GM23338 (cell line): ENCODE results near the gene TOX4. TPM values are rescaled to one million over a fixed set of nuclear protein-coding genes. Genes with fewer than 3 reads are reported as not detected.
A peak's percentile ranks its signal among the peaks of the same experiment; 100 is the strongest.

Experiments used
- ATAC-seq: fragments of 200-7000 bp; cut with Tn5 transposase; 3 replicates; pipeline ENCODE4 v1.9.1; 2020
- DNase-seq: peaks from one replicate; pipeline ENCODE4 v3.0.0-alpha.2; 2015; ENCODE audit warnings: low spot score
- H2AFZ ChIP-seq: fragments of 200-600 bp; sonication (generic); 2 replicates; pipeline ENCODE4 v1.8.0; 2016; ENCODE audit warnings: antibody characterized with exemption, mild to moderate bottlenecking, moderate library complexity
- H3F3A ChIP-seq: fragments of 200-600 bp; sonication (generic); replicated peaks from 2 replicates; pipeline ENCODE4 v1.8.0; 2017; ENCODE audit warnings: antibody characterized with exemption, mixed run types, low read depth
- H3K27ac ChIP-seq: fragments of 200-600 bp; sonication (generic); 2 replicates; pipeline ENCODE4 v1.6.1; 2016; ENCODE audit warnings: low read depth
- H3K27me3 ChIP-seq: fragments of 200-600 bp; sonication (generic); 2 replicates; pipeline ENCODE4 v1.8.0; 2016; ENCODE audit warnings: mild to moderate bottlenecking, mixed run types, moderate library complexity; ENCODE audit not compliant: insufficient read depth
- H3K36me3 ChIP-seq: fragments of 200-600 bp; sonication (generic); 2 replicates; pipeline ENCODE4 v1.8.0; 2016; ENCODE audit warnings: mild to moderate bottlenecking; ENCODE audit not compliant: insufficient read depth
- H3K4me1 ChIP-seq: fragments of 200-600 bp; sonication (generic); 2 replicates; pipeline ENCODE4 v1.8.0; 2016; ENCODE audit warnings: mild to moderate bottlenecking, moderate library complexity; ENCODE audit not compliant: insufficient read depth
- H3K4me2 ChIP-seq: fragments of 200-600 bp; sonication (generic); 2 replicates; pipeline ENCODE4 v1.7.1; 2017; ENCODE audit warnings: mixed run types
- H3K4me3 ChIP-seq: fragments of 200-600 bp; sonication (generic); 2 replicates; pipeline ENCODE4 v1.6.1; 2016; ENCODE audit warnings: mixed run types
- H3K79me2 ChIP-seq: fragments of 200-600 bp; sonication (generic); replicated peaks from 2 replicates; pipeline ENCODE4 v1.8.0; 2017; ENCODE audit warnings: mild to moderate bottlenecking; ENCODE audit not compliant: insufficient read depth
- H3K9me2 ChIP-seq: fragments of 200-600 bp; sonication (generic); 2 replicates; pipeline ENCODE4 v1.8.0; 2017; ENCODE audit not compliant: insufficient read depth
- H4K20me1 ChIP-seq: fragments of 200-600 bp; sonication (generic); replicated peaks from 2 replicates; pipeline ENCODE4 v1.8.0; 2017; ENCODE audit warnings: mild to moderate bottlenecking; ENCODE audit not compliant: insufficient read depth
- H3K27ac Mint-ChIP-seq: 2 replicates; pipeline ENCODE4 v1.8.0; 2020; ENCODE audit warnings: inconsistent platforms, mild to moderate bottlenecking, moderate library complexity, mixed read lengths
- H3K27me3 Mint-ChIP-seq: 3 replicates; pipeline ENCODE4 v1.8.0; 2022; ENCODE audit warnings: low read depth, mild to moderate bottlenecking, moderate library complexity, mixed read lengths, inconsistent platforms; ENCODE audit not compliant: insufficient read depth, poor library complexity
- H3K36me3 Mint-ChIP-seq: 3 replicates; pipeline ENCODE4 v1.8.0; 2021; ENCODE audit warnings: low read depth, mild to moderate bottlenecking, inconsistent platforms, moderate library complexity, mixed read lengths
- H3K4me1 Mint-ChIP-seq: 3 replicates; pipeline ENCODE4 v1.8.0; 2020; ENCODE audit warnings: mild to moderate bottlenecking, inconsistent platforms, mixed read lengths
- H3K4me3 Mint-ChIP-seq: 3 replicates; pipeline ENCODE4 v1.8.0; 2021; ENCODE audit warnings: moderate library complexity, mild to moderate bottlenecking, inconsistent platforms, mixed read lengths
- H3K9me3 Mint-ChIP-seq: 3 replicates; pipeline ENCODE4 v1.8.0; 2020; ENCODE audit warnings: moderate library complexity, mild to moderate bottlenecking, inconsistent platforms, mixed read lengths
- CREB1 ChIP-seq: fragments of 250-450 bp; sonication (Bioruptor Pico); IDR thresholded peaks from 2 replicates; pipeline ENCODE4 v1.5.0; 2020; ENCODE audit warnings: low read depth, mild to moderate bottlenecking, moderate library complexity
- ETS1 ChIP-seq: IDR thresholded peaks from 2 replicates; pipeline ENCODE4 v1.6.1; 2016; ENCODE audit warnings: antibody characterized with exemption
- EZH2 ChIP-seq: fragments of 200-600 bp; sonication (generic); IDR thresholded peaks from one replicate; pipeline ENCODE4 v1.8.0; 2017; ENCODE audit warnings: antibody characterized with exemption, mild to moderate bottlenecking, low read depth; ENCODE audit not compliant: unreplicated experiment
- EZH2phosphoT487 ChIP-seq: fragments of 200-600 bp; sonication (generic); IDR thresholded peaks from one replicate; pipeline ENCODE4 v1.8.1; 2018; ENCODE audit warnings: antibody characterized with exemption; ENCODE audit not compliant: unreplicated experiment
- JUNB ChIP-seq: IDR thresholded peaks from one replicate; pipeline ENCODE4 v1.6.1; 2016; ENCODE audit warnings: antibody characterized with exemption; ENCODE audit not compliant: unreplicated experiment
- NANOG ChIP-seq: IDR thresholded peaks from 2 replicates; pipeline ENCODE4 v1.6.1; 2016; ENCODE audit warnings: antibody characterized with exemption, borderline replicate concordance
- POLR2AphosphoS5 ChIP-seq: IDR thresholded peaks from 2 replicates; pipeline ENCODE4 v1.6.1; 2016; ENCODE audit warnings: antibody characterized with exemption, low read depth
- STAT1 ChIP-seq: IDR thresholded peaks from one replicate; pipeline ENCODE4 v1.6.1; 2016; ENCODE audit warnings: antibody characterized with exemption; ENCODE audit not compliant: unreplicated experiment
- ZNF114 ChIP-seq: fragments of 250-450 bp; sonication (Bioruptor Pico); IDR thresholded peaks from 2 replicates; pipeline ENCODE4 v1.5.0; 2020; ENCODE audit warnings: mild to moderate bottlenecking, moderate library complexity
- ZNF331 ChIP-seq: fragments of 250-450 bp; sonication (Bioruptor Pico); IDR thresholded peaks from 2 replicates; pipeline ENCODE4 v1.5.0; 2020; ENCODE audit warnings: low read depth, mild to moderate bottlenecking, moderate library complexity
- long read RNA-seq: library from polyadenylated mRNA; unstranded; transcript quantifications from one replicate; pipeline ENCODE4 v2.0.0, GENCODE V29; 2020; ENCODE audit not compliant: unreplicated experiment
- polyA plus RNA-seq: library from polyadenylated mRNA; unstranded; fragments of >200 nt; fragmentation: Nextera tagmentation; extraction: Ambion mirVana; gene quantifications from 2 replicates; pipeline ENCODE4 v1.2.1, GENCODE V29; 2016
- total RNA-seq: library from RNA; depleted of rRNA; stranded (reverse); fragments of >200 nt; shearing (Covaris generic); gene quantifications from 2 replicates; pipeline ENCODE4 v1.2.3, GENCODE V29; 2014; rRNA removed
- TF ChIP-seq, protein P1 (sequence below): IDR thresholded peaks from one replicate; pipeline ENCODE4 v1.6.1; 2018; ENCODE audit warnings: antibody characterized with exemption; ENCODE audit not compliant: unreplicated experiment
- TF ChIP-seq, protein P2 (sequence below), 2 experiments: fragments of 200-600 bp in 1 of 2; sonication (generic) in 1 of 2; conservative IDR thresholded peaks; 2 replicates each; pipeline versions ENCODE4 v1.5.1 to v1.6.1; 2016 to 2017; ENCODE audit warnings: antibody characterized with exemption in 2 of 2, low read depth in 2 of 2, mild to moderate bottlenecking in 2 of 2, moderate library complexity in 1 of 2
- TF ChIP-seq, protein P3 (sequence below): fragments of 250-450 bp; sonication (Bioruptor Pico); IDR thresholded peaks from 2 replicates; pipeline ENCODE4 v1.5.0; 2020; ENCODE audit warnings: mild to moderate bottlenecking, moderate library complexity

Gene TOX4
- total RNA-seq (37.2 and 45.6 TPM in 2 replicates), polyA plus RNA-seq (67.1 and 72.8 TPM in 2 replicates)
- long read RNA-seq, full-length matches to known transcripts: 4 of 22 reads
- long read RNA-seq, partial matches to known transcripts: 17 of 22 reads
- long read RNA-seq, other reads (novel, unspliced or antisense): 1 of 22 reads

DNA sequence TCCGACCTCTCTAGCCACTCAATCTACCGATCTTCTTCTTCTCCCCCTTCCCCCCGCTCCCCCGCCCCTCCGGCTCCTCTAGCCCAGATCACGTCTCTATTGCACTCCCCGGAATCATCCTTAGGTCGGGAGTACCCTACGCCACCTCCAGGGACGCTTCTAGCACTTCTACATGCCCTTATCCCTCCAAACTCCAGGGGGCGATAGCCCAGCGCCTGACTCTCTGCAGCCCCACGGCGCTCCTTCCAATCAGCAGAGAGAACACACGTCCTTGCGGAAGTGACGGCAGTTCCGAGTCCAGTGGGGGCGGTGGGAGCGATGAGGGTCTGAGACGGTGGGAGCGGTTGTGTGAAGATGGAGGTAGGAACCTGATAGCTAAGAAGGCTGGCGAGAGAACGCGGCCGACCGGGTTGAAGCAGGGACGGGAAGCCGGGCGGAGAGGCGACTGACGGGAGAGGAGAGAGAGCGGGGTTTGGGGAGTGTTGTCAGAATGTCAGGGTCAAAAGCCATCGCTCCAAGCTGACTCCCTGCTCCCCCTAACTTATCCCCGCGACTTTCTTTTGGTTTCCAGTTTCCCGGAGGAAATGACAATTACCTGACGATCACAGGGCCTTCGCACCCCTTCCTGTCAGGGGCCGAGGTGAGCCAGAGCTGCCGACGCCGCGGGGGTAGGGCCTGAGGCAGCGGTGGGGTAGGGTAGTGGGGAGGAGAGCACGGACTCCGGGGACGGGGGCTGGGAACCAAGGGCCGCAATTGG lies at the start of gene TOX4, which contains the start of gene RAB2B:
Gene TOX4, plus strand, starts transcription at position 271 of the 757 bp plus-strand sequence. Its CDS starts 84 bp downstream, at position 355.
Gene RAB2B, minus strand, starts transcription at position 35 of the 757 bp plus-strand sequence. CDS start 87 bp downstream, outside the sequence.
- peaks cover 27% of the 10 kb centered on the region for H3K36me3 Mint-ChIP-seq
- H3K4me1 Mint-ChIP-seq: peaks cover 11% of the 10 kb centered on the region; the same call in 1 of the 3 replicates
- Histone ChIP-seq H3F3A (peaks cover 7% of the 10 kb centered on the region; the same call in 1 of the 2 replicates), H3K27me3 (no peaks in the 10 kb centered on the region), H3K4me1 (no peaks in the 10 kb centered on the region), H3K4me3 (peak within 1 kb of the TSS; percentile 69), H2AFZ (peak within 1 kb of the TSS; percentile 72; the same call in 1 of the 2 replicates), H3K27ac (peak within 1 kb of the TSS; percentile 82), H3K9me2 (no peaks in the 10 kb centered on the region), H3K36me3 (peaks cover 11% of the 10 kb centered on the region; the same call in 1 of the 2 replicates), H4K20me1 (peaks cover 10% of the 10 kb centered on the region; the same call in 1 of the 2 replicates), H3K4me2 (peak within 1 kb of the TSS; percentile 95), H3K79me2 (peaks cover 59% of the 10 kb centered on the region)
- peak within 1 kb of the TSS; percentile 98 for H3K27ac Mint-ChIP-seq
- peak within 1 kb of the TSS; percentile 97 for H3K4me3 Mint-ChIP-seq
- TF ChIP-seq EZH2 (no peak), ZNF114 (CRISPR knock-in tag) (no peak), POLR2AphosphoS5 (peak; percentile 56; the same call in 1 of the 2 replicates), JUNB (no peak), STAT1 (no peak), CREB1 (CRISPR knock-in tag) (peak; percentile 94), ZNF331 (CRISPR knock-in tag) (no peak), NANOG (no peak), ETS1 (peak; percentile 67), EZH2phosphoT487 (no peak)
- TF ChIP-seq, protein P1, sequence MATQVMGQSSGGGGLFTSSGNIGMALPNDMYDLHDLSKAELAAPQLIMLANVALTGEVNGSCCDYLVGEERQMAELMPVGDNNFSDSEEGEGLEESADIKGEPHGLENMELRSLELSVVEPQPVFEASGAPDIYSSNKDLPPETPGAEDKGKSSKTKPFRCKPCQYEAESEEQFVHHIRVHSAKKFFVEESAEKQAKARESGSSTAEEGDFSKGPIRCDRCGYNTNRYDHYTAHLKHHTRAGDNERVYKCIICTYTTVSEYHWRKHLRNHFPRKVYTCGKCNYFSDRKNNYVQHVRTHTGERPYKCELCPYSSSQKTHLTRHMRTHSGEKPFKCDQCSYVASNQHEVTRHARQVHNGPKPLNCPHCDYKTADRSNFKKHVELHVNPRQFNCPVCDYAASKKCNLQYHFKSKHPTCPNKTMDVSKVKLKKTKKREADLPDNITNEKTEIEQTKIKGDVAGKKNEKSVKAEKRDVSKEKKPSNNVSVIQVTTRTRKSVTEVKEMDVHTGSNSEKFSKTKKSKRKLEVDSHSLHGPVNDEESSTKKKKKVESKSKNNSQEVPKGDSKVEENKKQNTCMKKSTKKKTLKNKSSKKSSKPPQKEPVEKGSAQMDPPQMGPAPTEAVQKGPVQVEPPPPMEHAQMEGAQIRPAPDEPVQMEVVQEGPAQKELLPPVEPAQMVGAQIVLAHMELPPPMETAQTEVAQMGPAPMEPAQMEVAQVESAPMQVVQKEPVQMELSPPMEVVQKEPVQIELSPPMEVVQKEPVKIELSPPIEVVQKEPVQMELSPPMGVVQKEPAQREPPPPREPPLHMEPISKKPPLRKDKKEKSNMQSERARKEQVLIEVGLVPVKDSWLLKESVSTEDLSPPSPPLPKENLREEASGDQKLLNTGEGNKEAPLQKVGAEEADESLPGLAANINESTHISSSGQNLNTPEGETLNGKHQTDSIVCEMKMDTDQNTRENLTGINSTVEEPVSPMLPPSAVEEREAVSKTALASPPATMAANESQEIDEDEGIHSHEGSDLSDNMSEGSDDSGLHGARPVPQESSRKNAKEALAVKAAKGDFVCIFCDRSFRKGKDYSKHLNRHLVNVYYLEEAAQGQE: no peak
- TF ChIP-seq, protein P2, sequence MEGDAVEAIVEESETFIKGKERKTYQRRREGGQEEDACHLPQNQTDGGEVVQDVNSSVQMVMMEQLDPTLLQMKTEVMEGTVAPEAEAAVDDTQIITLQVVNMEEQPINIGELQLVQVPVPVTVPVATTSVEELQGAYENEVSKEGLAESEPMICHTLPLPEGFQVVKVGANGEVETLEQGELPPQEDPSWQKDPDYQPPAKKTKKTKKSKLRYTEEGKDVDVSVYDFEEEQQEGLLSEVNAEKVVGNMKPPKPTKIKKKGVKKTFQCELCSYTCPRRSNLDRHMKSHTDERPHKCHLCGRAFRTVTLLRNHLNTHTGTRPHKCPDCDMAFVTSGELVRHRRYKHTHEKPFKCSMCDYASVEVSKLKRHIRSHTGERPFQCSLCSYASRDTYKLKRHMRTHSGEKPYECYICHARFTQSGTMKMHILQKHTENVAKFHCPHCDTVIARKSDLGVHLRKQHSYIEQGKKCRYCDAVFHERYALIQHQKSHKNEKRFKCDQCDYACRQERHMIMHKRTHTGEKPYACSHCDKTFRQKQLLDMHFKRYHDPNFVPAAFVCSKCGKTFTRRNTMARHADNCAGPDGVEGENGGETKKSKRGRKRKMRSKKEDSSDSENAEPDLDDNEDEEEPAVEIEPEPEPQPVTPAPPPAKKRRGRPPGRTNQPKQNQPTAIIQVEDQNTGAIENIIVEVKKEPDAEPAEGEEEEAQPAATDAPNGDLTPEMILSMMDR (conservative IDR thresholded peaks at IDR 0.05; ENCODE audit: low read depth in 2 of 2): peak; percentile 88
- TF ChIP-seq, protein P3, sequence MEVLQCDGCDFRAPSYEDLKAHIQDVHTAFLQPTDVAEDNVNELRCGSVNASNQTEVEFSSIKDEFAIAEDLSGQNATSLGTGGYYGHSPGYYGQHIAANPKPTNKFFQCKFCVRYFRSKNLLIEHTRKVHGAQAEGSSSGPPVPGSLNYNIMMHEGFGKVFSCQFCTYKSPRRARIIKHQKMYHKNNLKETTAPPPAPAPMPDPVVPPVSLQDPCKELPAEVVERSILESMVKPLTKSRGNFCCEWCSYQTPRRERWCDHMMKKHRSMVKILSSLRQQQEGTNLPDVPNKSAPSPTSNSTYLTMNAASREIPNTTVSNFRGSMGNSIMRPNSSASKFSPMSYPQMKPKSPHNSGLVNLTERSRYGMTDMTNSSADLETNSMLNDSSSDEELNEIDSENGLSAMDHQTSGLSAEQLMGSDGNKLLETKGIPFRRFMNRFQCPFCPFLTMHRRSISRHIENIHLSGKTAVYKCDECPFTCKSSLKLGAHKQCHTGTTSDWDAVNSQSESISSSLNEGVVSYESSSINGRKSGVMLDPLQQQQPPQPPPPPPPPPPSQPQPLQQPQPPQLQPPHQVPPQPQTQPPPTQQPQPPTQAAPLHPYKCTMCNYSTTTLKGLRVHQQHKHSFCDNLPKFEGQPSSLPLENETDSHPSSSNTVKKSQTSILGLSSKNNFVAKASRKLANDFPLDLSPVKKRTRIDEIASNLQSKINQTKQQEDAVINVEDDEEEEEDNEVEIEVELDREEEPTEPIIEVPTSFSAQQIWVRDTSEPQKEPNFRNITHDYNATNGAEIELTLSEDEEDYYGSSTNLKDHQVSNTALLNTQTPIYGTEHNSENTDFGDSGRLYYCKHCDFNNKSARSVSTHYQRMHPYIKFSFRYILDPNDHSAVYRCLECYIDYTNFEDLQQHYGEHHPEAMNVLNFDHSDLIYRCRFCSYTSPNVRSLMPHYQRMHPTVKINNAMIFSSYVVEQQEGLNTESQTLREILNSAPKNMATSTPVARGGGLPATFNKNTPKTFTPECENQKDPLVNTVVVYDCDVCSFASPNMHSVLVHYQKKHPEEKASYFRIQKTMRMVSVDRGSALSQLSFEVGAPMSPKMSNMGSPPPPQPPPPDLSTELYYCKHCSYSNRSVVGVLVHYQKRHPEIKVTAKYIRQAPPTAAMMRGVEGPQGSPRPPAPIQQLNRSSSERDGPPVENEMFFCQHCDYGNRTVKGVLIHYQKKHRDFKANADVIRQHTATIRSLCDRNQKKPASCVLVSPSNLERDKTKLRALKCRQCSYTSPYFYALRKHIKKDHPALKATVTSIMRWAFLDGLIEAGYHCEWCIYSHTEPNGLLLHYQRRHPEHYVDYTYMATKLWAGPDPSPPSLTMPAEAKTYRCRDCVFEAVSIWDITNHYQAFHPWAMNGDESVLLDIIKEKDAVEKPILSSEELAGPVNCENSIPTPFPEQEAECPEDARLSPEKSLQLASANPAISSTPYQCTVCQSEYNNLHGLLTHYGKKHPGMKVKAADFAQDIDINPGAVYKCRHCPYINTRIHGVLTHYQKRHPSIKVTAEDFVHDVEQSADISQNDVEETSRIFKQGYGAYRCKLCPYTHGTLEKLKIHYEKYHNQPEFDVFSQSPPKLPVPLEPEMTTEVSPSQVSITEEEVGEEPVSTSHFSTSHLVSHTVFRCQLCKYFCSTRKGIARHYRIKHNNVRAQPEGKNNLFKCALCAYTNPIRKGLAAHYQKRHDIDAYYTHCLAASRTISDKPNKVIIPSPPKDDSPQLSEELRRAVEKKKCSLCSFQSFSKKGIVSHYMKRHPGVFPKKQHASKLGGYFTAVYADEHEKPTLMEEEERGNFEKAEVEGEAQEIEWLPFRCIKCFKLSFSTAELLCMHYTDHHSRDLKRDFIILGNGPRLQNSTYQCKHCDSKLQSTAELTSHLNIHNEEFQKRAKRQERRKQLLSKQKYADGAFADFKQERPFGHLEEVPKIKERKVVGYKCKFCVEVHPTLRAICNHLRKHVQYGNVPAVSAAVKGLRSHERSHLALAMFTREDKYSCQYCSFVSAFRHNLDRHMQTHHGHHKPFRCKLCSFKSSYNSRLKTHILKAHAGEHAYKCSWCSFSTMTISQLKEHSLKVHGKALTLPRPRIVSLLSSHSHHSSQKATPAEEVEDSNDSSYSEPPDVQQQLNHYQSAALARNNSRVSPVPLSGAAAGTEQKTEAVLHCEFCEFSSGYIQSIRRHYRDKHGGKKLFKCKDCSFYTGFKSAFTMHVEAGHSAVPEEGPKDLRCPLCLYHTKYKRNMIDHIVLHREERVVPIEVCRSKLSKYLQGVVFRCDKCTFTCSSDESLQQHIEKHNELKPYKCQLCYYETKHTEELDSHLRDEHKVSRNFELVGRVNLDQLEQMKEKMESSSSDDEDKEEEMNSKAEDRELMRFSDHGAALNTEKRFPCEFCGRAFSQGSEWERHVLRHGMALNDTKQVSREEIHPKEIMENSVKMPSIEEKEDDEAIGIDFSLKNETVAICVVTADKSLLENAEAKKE: no peak
- ATAC-seq: peak; percentile 98
- DNase-seq: peak; percentile 99
- H3K27me3 Mint-ChIP-seq: peaks cover 4% of the 10 kb centered on the region
- H3K9me3 Mint-ChIP-seq: no peaks in the 10 kb centered on the region
